B cell (primary cell): ENCODE data around the gene IARS1. TPM values are rescaled to one million over a fixed set of nuclear protein-coding genes. Genes with fewer than 3 reads are reported as not detected.

Experiments
- ATAC-seq: fragments of 200-7000 bp; cut with Tn5 transposase; one replicate; pipeline ENCODE4 v1.10.0; 2021; ENCODE audit warnings: low read depth, mild to moderate bottlenecking, moderate number of reproducible peaks, moderate library complexity
- CTCF ChIA-PET: fragments of 350-600 bp; sonication (Branson Sonifier 250); formaldehyde crosslinking; loops from one replicate; lab custom pipeline; 2021; ENCODE audit warnings: antibody characterized with exemption, inconsistent platforms; lab: Charles Lee
- POLR2A ChIA-PET: fragments of 350-600 bp; sonication (Branson Sonifier 250); formaldehyde crosslinking; loops from one replicate; lab custom pipeline; 2021; ENCODE audit warnings: antibody characterized with exemption; lab: Charles Lee
- DNase-seq: peaks from one replicate; pipeline ENCODE4 v3.0.0; 2013
- H2AFZ ChIP-seq: 2 replicates; pipeline ENCODE4 v1.6.1; 2012; ENCODE audit warnings: mild to moderate bottlenecking, low read depth, low read length; ENCODE audit not compliant: insufficient read depth, poor library complexity, severe bottlenecking
- H3K27ac ChIP-seq, 2 donors: 1 replicate in 1 of 2; 2 replicates in 1 of 2; pipeline ENCODE4 v1.5.1; 2012 to 2013; ENCODE audit warnings: low read length in 2 of 2, mild to moderate bottlenecking in 2 of 2, moderate library complexity in 1 of 2
- H3K27me3 ChIP-seq, 4 experiments: fragments of 200-600 bp in 1 of 4; sonication (generic) in 1 of 4; replicated peaks in 1 of 4; 1 replicate in 2 of 4; 2 replicates in 2 of 4; pipeline versions ENCODE4 v1.6.1 to v1.7.0; 2013 to 2016; ENCODE audit warnings: low read length in 3 of 4, mild to moderate bottlenecking in 2 of 4, mixed read lengths in 1 of 4, moderate library complexity in 1 of 4; ENCODE audit not compliant: insufficient read depth in 4 of 4, control insufficient read depth in 3 of 4; ENCODE audit errors: control extremely low read depth in 1 of 4
- H3K36me3 ChIP-seq, 2 experiments: replicated peaks in 1 of 2; 1 replicate in 1 of 2; 2 replicates in 1 of 2; pipeline versions ENCODE4 v1.6.1 to v1.7.1; 2013; ENCODE audit warnings: low read length in 1 of 2; ENCODE audit not compliant: insufficient read depth in 2 of 2, control insufficient read depth in 1 of 2; ENCODE audit errors: control extremely low read depth in 1 of 2, extremely low read depth in 1 of 2
- H3K4me1 ChIP-seq, 2 donors: fragments of 200-600 bp in 1 of 2; sonication (generic) in 1 of 2; 1 replicate in 1 of 2; 2 replicates in 1 of 2; pipeline versions ENCODE4 v1.5.1 to v1.6.1; 2013 to 2017; ENCODE audit warnings: low read length in 2 of 2; ENCODE audit not compliant: control insufficient read depth in 2 of 2, insufficient read depth in 2 of 2
- H3K4me2 ChIP-seq: replicated peaks from 2 replicates; pipeline ENCODE3; 2012; ENCODE audit warnings: mild to moderate bottlenecking, low read depth, low read length; ENCODE audit not compliant: poor library complexity, severe bottlenecking
- H3K4me3 ChIP-seq, 5 experiments: fragments of 200-600 bp in 1 of 5; sonication (generic) in 1 of 5; 1 replicate in 3 of 5; 2 replicates in 2 of 5; pipeline versions ENCODE4 v1.5.1 to v1.7.0; 2011 to 2016; ENCODE audit warnings: low read length in 4 of 5, mild to moderate bottlenecking in 4 of 5, low read depth in 2 of 5, control low read depth in 1 of 5, moderate library complexity in 1 of 5; ENCODE audit not compliant: insufficient read depth in 1 of 5; ENCODE audit errors: control extremely low read depth in 1 of 5, extremely low read depth in 1 of 5
- H3K79me2 ChIP-seq: fragments of 200-600 bp; sonication (generic); one replicate; pipeline ENCODE4 v1.6.0; 2016; ENCODE audit warnings: low read length; ENCODE audit not compliant: control insufficient read depth, insufficient read depth
- H3K9ac ChIP-seq: fragments of 200-600 bp; sonication (generic); 2 replicates; pipeline ENCODE4 v1.6.1; 2017; ENCODE audit warnings: mild to moderate bottlenecking, low read length, moderate library complexity
- H3K9me3 ChIP-seq, 3 donors: one replicate each; pipeline versions ENCODE4 v1.6.1 to v1.7.1; 2013; ENCODE audit warnings: low read length in 2 of 3; ENCODE audit not compliant: control insufficient read depth in 2 of 3, insufficient read depth in 1 of 3; ENCODE audit errors: control extremely low read depth in 1 of 3
- H4K20me1 ChIP-seq: 2 replicates; pipeline ENCODE4 v1.6.0; 2012; ENCODE audit warnings: mild to moderate bottlenecking, low read length; ENCODE audit not compliant: insufficient read depth, control insufficient read depth, poor library complexity, severe bottlenecking
- H3K27ac Mint-ChIP-seq: one replicate; pipeline ENCODE4 v1.8.0; 2021; ENCODE audit warnings: mixed read lengths
- H3K27me3 Mint-ChIP-seq: one replicate; pipeline ENCODE4 v1.8.0; 2021; ENCODE audit warnings: mixed read lengths
- H3K4me1 Mint-ChIP-seq: one replicate; pipeline ENCODE4 v1.8.0; 2021; ENCODE audit warnings: mixed read lengths
- H3K4me3 Mint-ChIP-seq: one replicate; pipeline ENCODE4 v1.8.0; 2021; ENCODE audit warnings: mixed read lengths
- H3K9me3 Mint-ChIP-seq: one replicate; pipeline ENCODE4 v1.8.0; 2022; ENCODE audit warnings: mixed read lengths; ENCODE audit not compliant: insufficient read depth
- CTCF ChIP-seq: fragments of 200-600 bp; IDR thresholded peaks from one replicate; pipeline ENCODE4 v1.8.0; 2022; ENCODE audit warnings: antibody characterized with exemption, mild to moderate bottlenecking
- EZH2 ChIP-seq: IDR thresholded peaks from 2 replicates; pipeline ENCODE4 v1.6.1; 2012; ENCODE audit warnings: borderline replicate concordance, low read depth, mild to moderate bottlenecking, moderate library complexity, low read length; ENCODE audit not compliant: insufficient read depth, poor library complexity, severe bottlenecking
- WGBS: methylation state at CpG from one replicate; pipeline ENCODE4 v1.1.5; 2013; ENCODE audit warnings: missing lambda C conversion rate; ENCODE audit not compliant: insufficient coverage; 5-methylcytosine and 5-hydroxymethylcytosine counted together
- intact Hi-C: fragments of 100-400 bp; cut with micrococcal nuclease; formaldehyde crosslinking; loops from one replicate; pipeline ENCODE4 v1.10.0; 2022
- polyA minus RNA-seq: library from RNA; depleted of rRNA, polyadenylated mRNA; stranded (reverse); fragments of >200 nt; gene quantifications from 2 replicates; pipeline ENCODE4 v1.2.3, GENCODE V29; 2012
- polyA plus RNA-seq: library from polyadenylated mRNA; depleted of rRNA; stranded (reverse); fragments of >200 nt; gene quantifications from 2 replicates; pipeline ENCODE4 v1.2.3, GENCODE V29; 2012
- total RNA-seq, 2 donors: library from RNA; stranded (reverse); fragments of 120-200 nt in 1 of 2; gene quantifications; 1 replicate in 1 of 2; 2 replicates in 1 of 2; pipeline versions ENCODE4 v1.2.3 to v1.2.4, GENCODE V29; 2013 to 2022

IARS1 gene
- total RNA-seq: 82.8 and 94.5 TPM in 2 replicates
- total RNA-seq (2013): 91.6 TPM
- 22.3 and 31.6 TPM in 2 replicates for polyA plus RNA-seq
- 42.2 and 43.8 TPM in 2 replicates for polyA minus RNA-seq

GRCh38 chr9:92293452-92294296 lies at the start of gene IARS1:
IARS1 (minus strand) TSS chr9:92293697; CDS start chr9:92289419, 4,278 bp downstream.
- peak within 1 kb of the TSS; percentile 96 for H3K4me3 Mint-ChIP-seq
- peaks cover 62% of the 10 kb centered on the region for H3K4me1 Mint-ChIP-seq
- peaks cover 2 to 18% of the 10 kb centered on the region in 2 experiments for H3K36me3 ChIP-seq
- ATAC-seq (peak; percentile 96), DNase-seq (peak; percentile 99)
- H3K79me2 ChIP-seq: peaks cover 34% of the 10 kb centered on the region
- no peaks in the 10 kb centered on the region for H3K9me3 Mint-ChIP-seq
- H2AFZ ChIP-seq: peak within 1 kb of the TSS; percentile 79
- peak within 1 kb of the TSS; percentile 74 for H3K9ac ChIP-seq
- peak within 1 kb of the TSS; percentile 74 for H3K4me2 ChIP-seq
- TF ChIP-seq CTCF: peak; percentile 19
- no peak for TF ChIP-seq EZH2
- H3K9me3 ChIP-seq: peaks cover 0 to 3% (median 0%) of the 10 kb centered on the region in 3 donors
- ChIA-PET CTCF (interaction anchor here (0.6 kb wide), 1 partner anchor 100 kb away, joined by 3 read pairs; no protein-coding TSS in a partner anchor), POLR2A (no interaction called here)
- H4K20me1 ChIP-seq: no peaks in the 10 kb centered on the region
- H3K4me1 ChIP-seq: peaks cover 31 to 32% of the 10 kb centered on the region in 2 donors
- peak within 1 kb of the TSS; percentile 98 for H3K27ac Mint-ChIP-seq
- H3K27ac ChIP-seq: peak within 1 kb of the TSS; percentile 64 to 79
- intact Hi-C loops: loop anchor here (1.0 kb wide), 2 partner anchors 32 to 178 kb away; partner anchors contain the start of genes CENPP, NOL8 and SPTLC1
- H3K27me3 Mint-ChIP-seq: no peaks in the 10 kb centered on the region
- peak within 1 kb of the TSS; percentile 74 to 92 (median 87) for H3K4me3 ChIP-seq
- WGBS: under 1% methylated on average over 58 of the region's 63 CpGs
- no peaks in the 10 kb centered on the region for H3K27me3 ChIP-seq
